Amniotic epithelial cell (primary cell): ENCODE data around the gene POF1B.

Source experiments
- DNase-seq: peaks from one replicate; pipeline ENCODE4 v3.0.0-alpha.2; 2010; ENCODE audit warnings: low read depth

POF1B gene

DNA sequence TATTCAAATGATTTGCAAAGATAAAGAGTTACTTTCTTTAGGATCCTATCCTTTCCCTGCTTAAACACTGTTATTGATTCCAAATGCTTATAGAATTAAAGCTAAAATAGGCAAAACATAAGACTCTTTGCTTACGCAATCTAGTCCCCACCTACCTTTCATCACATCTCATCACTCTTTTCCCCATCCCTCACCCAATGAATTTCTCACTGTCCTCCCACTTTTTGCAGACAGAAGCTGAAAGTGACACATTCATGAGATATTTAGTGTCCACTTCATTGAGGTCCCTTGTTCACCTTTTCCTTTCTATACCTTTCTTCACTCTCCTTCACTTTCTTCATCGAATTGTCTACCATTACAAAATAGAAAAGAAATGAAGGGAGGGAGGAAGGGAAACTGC lies 136.3 kb downstream of the POF1B start:
- peak; percentile 1 for DNase-seq
